OCI-M2 (cell line): Measurements from ENCODE around the gene ZMYND8.
"Not testable (repeated sequence)": the region's sequence is repeated elsewhere in the genome, so short reads cannot be mapped to it uniquely, and the experiment has no call there.

Source experiments
- DNase-seq: peaks from one replicate; lab custom pipeline; 2025; ENCODE audit not compliant: unreplicated experiment; lab: John Stamatoyannopoulos, UW

Gene ZMYND8

GRCh38 chr20:47310729-47311128 is 45.8 kb downstream of the ZMYND8 start:
- DNase-seq: no peak

DNA sequence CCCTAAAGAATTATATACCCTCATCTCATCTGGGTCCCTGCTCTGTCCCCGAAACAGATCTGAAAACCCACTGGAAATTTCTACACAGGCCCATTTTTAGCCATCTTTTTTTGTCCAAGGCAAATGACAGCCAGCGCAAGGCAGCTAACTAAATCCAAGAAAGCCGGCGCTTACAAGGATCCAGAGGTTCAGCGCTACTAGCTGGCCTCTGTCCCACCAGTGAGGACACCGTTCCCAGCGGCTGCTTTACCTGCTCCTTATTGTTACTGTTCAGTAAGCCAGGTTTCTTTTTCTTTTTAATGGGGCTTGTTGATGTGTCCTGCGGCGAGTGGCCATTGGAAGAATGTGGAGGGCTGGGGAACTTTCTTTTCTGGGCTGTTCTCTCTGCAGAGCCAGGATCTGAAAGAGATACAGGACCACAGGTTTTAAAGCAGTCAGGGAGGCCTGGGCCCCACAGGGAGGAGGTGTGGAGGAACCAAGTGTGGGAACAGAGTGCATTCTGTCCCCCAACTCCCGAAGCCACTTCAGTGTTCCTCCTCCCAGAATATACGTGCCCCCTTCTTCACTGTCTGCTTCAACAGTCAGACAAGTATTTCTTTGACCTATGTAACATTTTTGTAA is 46.6 kb downstream of the ZMYND8 start:
- no peak for DNase-seq

DNA sequence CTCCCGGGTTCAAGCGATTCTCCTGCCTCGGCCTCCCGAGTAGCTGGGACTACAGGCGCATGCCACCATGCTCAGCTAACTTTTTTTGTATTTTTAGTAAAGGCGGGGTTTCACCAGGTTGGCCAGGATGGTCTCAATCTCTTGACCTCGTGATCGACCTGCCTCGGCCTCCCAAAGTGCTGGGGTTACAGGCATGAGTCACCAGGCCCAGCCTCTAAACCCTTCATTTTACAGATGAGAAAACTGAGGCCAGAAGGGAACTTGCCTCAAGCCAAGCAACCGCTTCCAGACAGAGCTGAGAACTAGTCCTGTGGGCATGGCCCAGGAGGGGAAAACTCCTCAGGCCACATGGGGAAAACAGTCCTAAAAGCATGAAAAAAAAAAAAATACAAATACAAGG is 47.1 kb downstream of the ZMYND8 start:
- DNase-seq: no peak

DNA sequence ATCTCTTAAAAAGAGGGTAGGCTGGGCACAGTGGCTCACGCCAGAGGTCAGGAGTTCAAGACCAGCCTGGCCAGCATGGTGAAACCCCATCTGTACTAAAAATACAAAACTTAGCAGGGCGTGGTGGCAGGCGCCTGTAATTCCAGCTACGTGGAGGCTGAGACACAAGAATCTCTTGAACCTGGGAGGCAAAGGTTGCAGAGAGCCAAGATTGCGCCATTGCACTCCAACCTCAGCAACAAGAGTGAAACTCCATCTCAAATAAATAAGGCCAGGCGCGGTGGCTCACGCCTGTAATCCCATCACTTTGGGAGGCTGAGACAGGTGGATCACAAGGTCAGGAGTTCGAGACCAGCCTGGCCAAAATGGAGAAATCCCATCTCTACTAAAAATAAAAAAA is 48.9 kb downstream of the ZMYND8 start:
- not testable (repeated sequence) for DNase-seq

DNA sequence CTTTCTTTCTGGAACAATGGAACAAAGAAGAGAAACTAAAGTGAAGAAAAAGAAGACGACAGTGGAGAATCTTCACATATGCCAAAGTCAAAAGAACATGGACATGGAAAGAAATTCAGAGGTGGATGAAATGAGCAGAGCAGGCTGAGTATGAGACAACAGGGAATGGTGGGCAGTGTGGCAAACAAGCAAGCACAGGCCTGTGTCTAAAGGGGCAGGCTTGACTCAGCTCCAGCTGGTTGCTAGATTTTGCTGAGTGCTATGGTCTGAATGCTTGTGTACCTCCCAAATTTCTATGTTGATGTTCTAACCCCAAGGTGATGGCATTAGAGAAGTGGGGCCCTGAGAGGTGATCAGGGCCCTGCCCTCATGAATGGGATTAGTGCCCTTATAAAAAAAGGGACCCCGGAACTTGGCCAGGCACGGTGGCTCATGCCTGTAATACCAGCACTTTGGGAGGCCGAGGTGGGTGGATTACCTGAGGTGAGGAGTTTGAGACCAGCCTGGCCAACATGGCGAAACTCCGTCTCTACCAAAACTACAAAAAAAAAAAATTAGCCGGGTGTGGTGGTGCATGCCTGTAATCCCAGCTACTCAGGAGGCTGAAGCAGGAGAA is 49.6 kb downstream of the ZMYND8 start:
- DNase-seq: no peak

DNA sequence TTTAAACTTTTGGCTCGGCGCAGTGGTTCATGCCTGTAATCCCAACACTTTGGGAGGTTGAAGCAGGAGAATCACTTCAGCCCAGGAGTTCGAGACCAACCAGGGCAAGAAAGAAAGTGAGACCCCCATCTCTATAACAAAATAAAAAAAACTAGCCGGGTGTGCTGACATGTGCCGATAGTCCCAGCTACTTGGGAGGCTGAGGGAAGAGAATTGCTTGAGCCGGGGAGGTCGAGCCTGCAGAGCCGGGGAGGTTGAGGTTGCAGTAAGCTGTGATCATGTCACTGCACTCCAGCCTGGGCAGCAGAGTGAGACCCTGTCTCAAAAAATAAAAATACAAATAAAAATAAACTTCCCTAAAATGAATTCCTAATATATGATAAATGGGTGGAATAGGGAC is 50.4 kb downstream of the ZMYND8 start:
- no peak for DNase-seq

- no peak for DNase-seq
These were observed 50.8 kb downstream of the ZMYND8 start for GRCh38 chr20:47305667-47306066.

DNA sequence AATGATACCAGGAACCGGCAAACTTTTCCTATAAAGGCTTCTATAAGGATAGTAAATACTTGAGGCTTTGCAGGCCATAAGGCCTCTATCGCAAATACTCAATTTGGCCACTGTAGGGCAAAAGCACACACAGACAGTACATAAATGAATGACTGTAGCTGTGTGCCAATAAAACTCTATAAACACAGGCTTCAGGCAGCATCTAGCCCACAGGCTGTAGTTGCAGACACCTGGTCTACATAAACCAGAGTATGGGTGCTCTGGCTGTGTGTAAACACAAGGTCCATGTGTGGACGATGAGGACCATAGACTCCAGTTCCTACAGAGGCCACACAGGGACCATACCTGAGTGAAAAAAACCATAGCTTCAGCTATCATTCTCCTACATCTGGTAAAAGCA is 52.2 kb downstream of the ZMYND8 start:
- DNase-seq: no peak

GRCh38 chr20:47303736-47304135 is 52.8 kb downstream of the ZMYND8 start:
- no peak for DNase-seq

DNA sequence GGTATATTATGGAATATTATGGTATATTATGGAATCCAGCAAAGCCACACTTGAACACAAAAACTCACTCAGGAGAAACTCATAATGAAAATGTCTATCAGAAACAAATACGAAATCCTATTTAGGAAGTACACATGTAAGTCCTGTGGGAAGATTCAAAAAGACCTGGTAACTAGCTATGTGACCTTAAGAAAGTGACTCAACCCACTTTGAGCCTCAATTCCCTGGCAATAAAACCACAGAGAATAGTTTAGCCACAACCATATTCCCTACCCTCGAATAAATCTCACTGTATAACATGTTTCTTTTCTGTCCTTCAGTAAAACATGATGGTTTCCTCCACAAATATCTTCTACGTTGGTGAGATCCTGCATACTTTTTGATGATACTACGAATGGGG is 56.4 kb downstream of the ZMYND8 start:
- no peak for DNase-seq

DNA sequence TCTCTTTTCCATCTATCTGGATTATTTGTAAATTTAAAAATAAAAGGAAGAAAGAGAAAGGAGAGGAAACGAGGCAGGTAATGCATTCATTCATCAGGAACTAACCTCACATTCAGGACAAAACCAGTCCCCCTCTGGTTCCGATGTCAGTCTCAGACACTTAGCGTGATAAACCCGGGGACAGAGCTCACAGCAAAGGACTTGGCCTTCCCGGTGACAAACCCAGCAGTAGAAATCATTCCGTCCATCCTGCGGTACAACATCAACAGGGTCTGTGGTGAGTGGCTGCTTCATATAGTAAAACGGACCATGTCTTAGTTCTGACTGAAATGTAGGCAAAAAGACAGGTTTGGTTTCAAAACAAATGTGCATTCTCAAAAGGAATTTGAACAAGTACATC is 57.9 kb downstream of the ZMYND8 start:
- no peak for DNase-seq

DNA sequence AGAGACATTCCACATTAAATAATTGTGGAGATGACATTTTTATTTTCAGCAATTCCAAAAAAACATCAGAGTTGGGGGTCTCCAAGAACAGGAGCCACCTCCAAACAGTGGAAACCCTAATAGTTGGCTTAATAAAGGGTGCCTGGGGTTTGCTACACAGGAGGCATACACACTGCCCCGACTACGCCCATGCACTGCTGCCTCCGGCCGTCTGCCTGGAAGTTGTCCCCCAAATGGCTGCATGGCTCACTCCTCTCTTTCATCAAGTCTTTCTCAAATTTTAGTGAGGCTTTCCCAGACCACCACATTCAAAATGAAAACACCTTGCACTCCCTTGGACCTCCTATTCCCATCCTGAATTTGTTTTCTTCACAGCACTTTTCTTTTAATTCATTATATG is 58.8 kb downstream of the ZMYND8 start:
- DNase-seq: no peak

GRCh38 chr20:47296950-47297349 is 59.5 kb downstream of the ZMYND8 start:
- DNase-seq: no peak

DNA sequence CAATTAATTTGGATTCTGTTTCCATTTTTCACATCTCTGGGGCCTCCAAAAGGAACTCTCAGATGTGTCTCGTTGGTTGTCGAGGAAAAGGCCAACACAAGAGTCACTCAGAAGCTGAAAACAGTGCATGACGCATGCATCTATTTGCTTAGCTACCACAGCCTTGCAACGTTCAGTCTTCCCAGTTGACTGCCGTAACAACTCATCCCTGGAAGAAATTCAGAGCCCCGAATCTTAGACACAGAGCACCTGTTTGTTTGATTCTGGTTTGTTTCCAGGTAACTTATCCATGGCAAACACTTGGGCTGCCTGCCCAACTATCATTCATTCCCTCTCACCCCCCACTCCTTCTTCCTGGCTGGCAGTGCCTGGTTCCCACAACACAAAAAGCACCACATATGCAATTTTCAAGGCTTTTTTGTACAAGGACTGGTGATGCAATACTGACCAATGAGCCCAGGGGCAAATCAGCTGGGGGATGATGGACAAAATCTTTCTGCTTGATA is 60.5 kb downstream of the ZMYND8 start:
- DNase-seq: no peak

DNA sequence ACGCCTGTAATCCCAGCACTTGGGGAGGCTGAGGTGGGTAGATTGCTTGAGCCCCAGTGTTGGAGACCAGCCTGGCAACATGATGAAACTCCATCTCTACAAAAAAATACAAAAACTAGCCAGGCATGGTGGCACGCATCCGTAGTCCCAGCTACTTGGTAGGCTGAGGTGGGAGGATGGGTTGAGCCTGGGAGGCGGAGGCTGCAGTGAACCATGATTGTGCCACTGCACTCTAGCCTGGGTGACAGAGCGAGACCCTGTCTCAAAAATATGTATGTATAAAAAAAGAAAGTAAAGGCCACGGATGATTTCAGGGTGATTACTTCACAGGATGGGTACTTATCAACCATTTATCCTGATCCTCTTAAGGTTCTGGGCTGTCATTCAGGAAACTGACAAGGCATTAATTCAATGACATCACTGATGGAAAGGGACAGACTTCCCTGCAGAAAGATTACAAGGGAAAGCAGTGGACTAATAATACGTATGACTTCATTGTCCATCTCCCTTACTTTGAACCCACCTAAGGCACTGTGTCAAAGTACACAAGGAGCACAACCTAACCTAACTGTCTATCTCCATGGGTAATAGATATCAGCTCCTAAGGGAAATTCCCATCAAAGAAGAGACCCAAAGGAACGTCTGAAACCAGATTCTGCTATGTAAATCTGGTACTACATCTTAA is 61.2 kb downstream of the ZMYND8 start:
- no peak for DNase-seq

DNA sequence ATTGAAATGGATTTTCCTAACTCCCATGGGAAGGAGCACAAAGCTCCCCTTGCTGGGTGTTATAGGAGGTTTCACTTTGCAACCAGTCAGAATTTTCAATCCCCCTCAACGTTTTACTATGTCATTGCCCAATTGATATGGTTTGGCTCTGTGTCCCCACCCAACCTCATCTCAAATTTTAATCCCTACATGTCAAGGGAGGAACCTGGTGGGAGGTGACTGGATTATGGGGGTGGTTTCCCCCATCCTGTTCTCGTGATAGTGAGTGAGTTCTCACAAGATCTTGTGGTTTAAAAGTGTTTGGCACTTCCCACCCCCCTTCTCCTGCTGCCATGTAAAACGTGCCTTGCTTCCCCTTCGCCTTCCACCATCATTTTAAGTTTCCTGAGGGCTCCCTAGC is 62.9 kb downstream of the ZMYND8 start:
- DNase-seq: no peak

DNA sequence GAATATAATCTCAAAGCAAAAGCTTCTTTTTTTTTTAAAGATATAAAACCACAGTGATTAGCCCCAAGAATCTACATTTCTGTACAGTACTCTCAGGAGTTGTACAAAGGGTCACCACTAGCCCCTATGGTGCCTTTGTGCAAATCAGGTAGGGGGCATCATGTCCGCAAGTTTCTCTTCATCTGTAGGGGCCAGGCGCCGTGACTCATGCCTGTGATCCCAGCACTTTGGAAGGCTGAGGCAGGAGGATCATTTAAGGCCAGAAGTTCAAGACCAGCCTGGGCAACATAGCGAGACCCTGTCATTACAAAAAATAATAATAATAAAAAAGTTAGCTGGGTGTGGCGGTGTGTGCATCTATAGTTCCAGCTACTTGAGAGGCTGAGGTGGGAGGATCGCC is 63.9 kb downstream of the ZMYND8 start:
- no peak for DNase-seq

DNA sequence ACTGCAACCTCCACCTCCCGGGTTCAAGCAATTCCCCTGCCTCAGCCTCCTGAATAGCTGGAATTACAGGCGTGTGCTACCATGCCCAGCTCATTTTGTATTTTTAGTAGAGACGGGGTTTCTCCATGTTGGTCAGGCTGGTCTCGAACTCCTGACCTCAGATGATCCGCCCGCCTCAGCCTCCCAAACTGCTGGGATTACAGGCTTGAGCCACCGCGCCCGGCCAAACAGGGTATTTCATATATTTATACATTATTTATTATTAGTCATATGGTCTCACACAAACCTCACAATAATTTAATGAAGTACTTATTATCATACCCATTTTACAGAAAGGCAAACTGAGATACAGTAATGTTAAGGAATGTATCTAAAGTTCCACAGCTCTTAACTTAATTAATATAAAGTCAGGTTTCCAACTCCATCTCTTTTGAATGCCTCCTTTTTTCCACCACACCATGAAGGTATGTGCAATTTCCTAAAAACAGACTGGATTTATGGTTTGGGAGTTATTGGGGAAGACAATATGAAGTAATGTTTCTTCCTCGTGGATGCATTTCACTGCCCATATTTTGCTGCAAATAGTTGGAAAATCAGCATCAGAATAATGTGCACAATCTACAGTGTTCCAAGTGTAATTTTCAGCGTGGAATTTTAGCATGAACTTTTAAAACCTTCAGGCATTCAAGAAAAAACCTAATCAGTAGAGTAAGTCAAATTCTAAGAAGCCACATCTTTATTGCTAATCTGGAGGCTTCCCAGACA is 65.7 kb downstream of the ZMYND8 start:
- DNase-seq: no peak

DNA sequence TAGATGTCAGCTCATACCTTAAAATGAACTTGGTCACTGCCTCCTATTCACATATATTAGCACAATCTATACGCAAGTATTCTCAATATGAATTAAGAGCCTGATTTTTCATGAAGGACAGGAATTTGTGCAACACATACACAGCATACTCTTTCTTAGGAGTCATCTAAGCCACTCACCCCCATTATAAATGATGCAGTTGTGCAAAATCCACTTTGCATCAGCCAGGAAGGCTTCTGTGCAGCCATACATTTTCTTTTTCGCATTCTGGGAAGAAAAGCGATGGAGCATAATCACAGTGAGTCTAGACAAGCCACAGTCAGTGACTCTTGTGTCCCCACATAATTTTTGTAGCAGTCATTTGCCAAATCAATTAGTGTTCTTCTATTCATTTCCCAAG is 66.5 kb downstream of the ZMYND8 start:
- no peak for DNase-seq

DNA sequence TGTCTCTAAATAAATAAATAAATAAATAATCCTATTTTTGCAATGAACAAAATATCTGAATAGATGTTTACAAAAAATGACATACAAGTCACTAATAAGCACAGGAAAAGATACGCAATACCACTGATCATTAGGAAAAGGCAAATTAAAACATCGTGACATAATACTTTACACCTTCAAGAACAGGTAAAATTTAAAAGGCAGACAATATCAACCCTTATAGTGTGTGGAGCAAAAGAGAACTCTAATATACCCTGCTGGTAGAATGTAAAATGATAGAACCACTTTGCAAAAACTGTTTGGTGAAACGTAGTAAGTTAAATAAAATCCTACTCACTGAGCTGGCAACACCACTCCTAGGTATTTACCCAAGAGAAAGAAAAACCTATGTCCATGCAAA is 67.4 kb downstream of the ZMYND8 start:
- DNase-seq: no peak

- not testable (repeated sequence) for DNase-seq
These were observed 68.0 kb downstream of the ZMYND8 start for GRCh38 chr20:47288530-47288929.
